ENCODE data around the gene SUV39H1.

GRCh38 chrX:48749182-48749581 lies 52.6 kb downstream of the SUV39H1 start:
- TF ChIP-seq MYNN (tag by site-specific recombination; IDR thresholded peaks at IDR 0.05; ENCODE audit: borderline replicate concordance) (no peak), ZNF704 (tag by site-specific recombination; IDR thresholded peaks at IDR 0.05) (no peak), CTCF (tag by site-specific recombination; IDR thresholded peaks at IDR 0.05) (no peak), ZBTB26 (tag by site-specific recombination; optimal IDR thresholded peaks at IDR 0.05) (no peak), HOXD13 (CRISPR knock-in tag; IDR thresholded peaks at IDR 0.05; ENCODE audit: borderline replicate concordance) (no peak), ZNF362 (tag by site-specific recombination; IDR thresholded peaks at IDR 0.05) (no peak), ZNF214 (tag by site-specific recombination; IDR thresholded peaks at IDR 0.05; ENCODE audit: borderline replicate concordance) (no peak), SP2 (tag by site-specific recombination; IDR thresholded peaks at IDR 0.05) (no peak)
